Measurements from ENCODE around the gene DAZAP1. TPM values are rescaled to one million over a fixed set of nuclear protein-coding genes. Genes with fewer than 3 reads are reported as not detected.

The DAZAP1 gene
- total RNA-seq, 1 experiment from 2014 or later, result 229 TPM

- Histone ChIP-seq H3K27ac (ENCODE audit: low read depth, low read length, poor library complexity, severe bottlenecking) (peak within 1 kb of the TSS; percentile 48), H3K36me3 (ENCODE audit: insufficient read depth, low read length, poor library complexity, severe bottlenecking) (no peaks in the 10 kb centered on the region), H3K4me1 (ENCODE audit: insufficient read depth, low read length, poor library complexity, severe bottlenecking) (peaks cover 20% of the 10 kb centered on the region), H3K9me3 (ENCODE audit: low read depth, low read length, poor library complexity, severe bottlenecking) (no peaks in the 10 kb centered on the region), H3K27me3 (replicated peaks; ENCODE audit: insufficient read depth, low read depth, low read length, poor library complexity) (no peaks in the 10 kb centered on the region), H3K4me3 (ENCODE audit: low read depth, low read length, poor library complexity, severe bottlenecking) (peak within 1 kb of the TSS; percentile 80)
- TF ChIP-seq EZH2 (IDR thresholded peaks at IDR 0.05; ENCODE audit: borderline replicate concordance, low read depth, low read length, poor library complexity, severe bottlenecking) (no peak), CTCF (conservative IDR thresholded peaks at IDR 0.05; ENCODE audit: low read depth, low read length) (peak; percentile 46; the same call in 1 of the 2 replicates)
- intact Hi-C loops (cut with micrococcal nuclease; ENCODE audit: unreplicated experiment), result no loop called here
- POLR2A ChIA-PET (ENCODE audit: low non-redundant PET), result no interaction called here
- no TSS peak for BruUV-seq (replicated peaks)
- DNase-seq (ENCODE audit: low spot score), result peak; percentile 68
- CTCF ChIA-PET, result no interaction called here
Observed at GRCh38 chr19:1401138-1401888, 6.1 kb upstream of the DAZAP1 start, which contains the start of gene GAMT. GAMT (minus strand) TSS chr19:1401542; CDS start chr19:1401476, 66 bp downstream.

GRCh38 chr19:1401889-1402217 lies 5.5 kb upstream of the DAZAP1 start:
- no TSS peak for BruUV-seq (replicated peaks)
- Histone ChIP-seq H3K27me3 (replicated peaks; ENCODE audit: insufficient read depth, low read depth, low read length, poor library complexity) (no peaks in the 10 kb centered on the region), H3K9me3 (ENCODE audit: low read depth, low read length, poor library complexity, severe bottlenecking) (no peaks in the 10 kb centered on the region), H3K4me3 (ENCODE audit: low read depth, low read length, poor library complexity, severe bottlenecking) (peak overlapping the region; percentile 80), H3K36me3 (ENCODE audit: insufficient read depth, low read length, poor library complexity, severe bottlenecking) (no peaks in the 10 kb centered on the region), H3K4me1 (ENCODE audit: insufficient read depth, low read length, poor library complexity, severe bottlenecking) (peaks cover 20% of the 10 kb centered on the region), H3K27ac (ENCODE audit: low read depth, low read length, poor library complexity, severe bottlenecking) (peak overlapping the region; percentile 42)
- ChIA-PET POLR2A (ENCODE audit: low non-redundant PET) (no interaction called here), CTCF (no interaction called here)
- no peak for DNase-seq (ENCODE audit: low spot score)
- TF ChIP-seq CTCF (conservative IDR thresholded peaks at IDR 0.05; ENCODE audit: low read depth, low read length), result no peak
- TF ChIP-seq EZH2 (IDR thresholded peaks at IDR 0.05; ENCODE audit: borderline replicate concordance, low read depth, low read length, poor library complexity, severe bottlenecking), result no peak
- intact Hi-C loops (cut with micrococcal nuclease; ENCODE audit: unreplicated experiment), result no loop called here

GRCh38 chr19:1402411-1403070 lies 4.8 kb upstream of the DAZAP1 start:
- ChIA-PET POLR2A (ENCODE audit: low non-redundant PET) (interaction anchor here (0.8 kb wide), 1 partner anchor 11 kb away, joined by 3 read pairs; no protein-coding TSS in a partner anchor), CTCF (no interaction called here)
- DNase-seq (ENCODE audit: low spot score), result no peak
- no TSS peak for BruUV-seq (replicated peaks)
- no peaks in the 10 kb centered on the region for H3K36me3 ChIP-seq (ENCODE audit: insufficient read depth, low read length, poor library complexity, severe bottlenecking)
- H3K4me3 ChIP-seq (ENCODE audit: low read depth, low read length, poor library complexity, severe bottlenecking), result no peak overlapping the region
- H3K27me3 ChIP-seq (replicated peaks; ENCODE audit: insufficient read depth, low read depth, low read length, poor library complexity), result no peaks in the 10 kb centered on the region
- H3K4me1 ChIP-seq (ENCODE audit: insufficient read depth, low read length, poor library complexity, severe bottlenecking), result peaks cover 21% of the 10 kb centered on the region
- intact Hi-C loops (cut with micrococcal nuclease; ENCODE audit: unreplicated experiment), result no loop called here
- no peak overlapping the region for H3K27ac ChIP-seq (ENCODE audit: low read depth, low read length, poor library complexity, severe bottlenecking)
- H3K9me3 ChIP-seq (ENCODE audit: low read depth, low read length, poor library complexity, severe bottlenecking), result no peaks in the 10 kb centered on the region
- TF ChIP-seq CTCF (conservative IDR thresholded peaks at IDR 0.05; ENCODE audit: low read depth, low read length) (no peak), EZH2 (IDR thresholded peaks at IDR 0.05; ENCODE audit: borderline replicate concordance, low read depth, low read length, poor library complexity, severe bottlenecking) (no peak)
